ENCODE measurements around the gene GTSE1. TPM values are rescaled to one million over a fixed set of nuclear protein-coding genes. Genes with fewer than 3 reads are reported as not detected.

GTSE1 gene
- total RNA-seq, 1 experiment from 2014 or later: 42.6 TPM

DNA sequence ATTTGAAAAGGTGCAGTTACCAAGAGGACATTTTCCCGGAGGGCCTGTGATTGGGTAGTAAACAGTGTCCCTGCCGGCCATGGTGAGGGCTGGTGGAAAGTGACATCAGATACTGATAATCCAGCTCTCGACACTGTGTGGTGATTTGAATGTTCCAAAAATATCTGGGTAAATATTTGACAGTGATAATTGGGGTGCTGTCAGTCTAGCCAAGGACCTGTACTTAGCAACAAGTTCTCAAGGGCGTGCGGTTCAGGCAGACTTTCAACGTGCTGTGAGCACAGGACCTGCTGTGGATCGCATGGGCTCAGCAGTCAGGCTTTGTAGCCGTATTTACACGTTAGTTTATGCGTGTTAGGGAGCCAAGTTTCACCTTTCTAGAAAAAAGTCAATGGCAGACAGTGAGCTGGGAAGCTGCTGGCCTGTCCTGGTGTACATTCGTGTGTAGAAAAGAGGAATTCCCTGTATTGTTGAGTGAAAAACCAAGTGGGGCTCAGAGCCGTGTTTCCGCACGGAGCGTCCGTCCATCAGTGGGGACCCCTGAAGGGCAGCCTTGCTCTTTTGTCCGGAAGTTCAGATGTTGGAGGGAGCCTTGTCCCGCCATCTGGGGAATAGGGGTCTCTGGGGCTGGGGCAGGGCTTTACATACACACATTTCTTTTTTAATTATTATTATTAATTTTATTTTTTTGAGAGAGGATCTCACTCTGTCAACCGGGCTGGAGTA, 50.2 kb downstream of the GTSE1 start:
- no peak overlapping the region for H3K4me2 ChIP-seq (ENCODE audit: insufficient read depth, insufficient read length, low read length)
- H4K5ac ChIP-seq (ENCODE audit: insufficient read length, low read depth, low read length): peak overlapping the region; percentile 43
- H3K27me3 ChIP-seq (ENCODE audit: insufficient read depth, low read length): no peaks in the 10 kb centered on the region
- no peaks in the 10 kb centered on the region for H3K23me2 ChIP-seq (ENCODE audit: insufficient read length, low read depth, low read length, poor library complexity, severe bottlenecking)
- TF ChIP-seq, protein P1, sequence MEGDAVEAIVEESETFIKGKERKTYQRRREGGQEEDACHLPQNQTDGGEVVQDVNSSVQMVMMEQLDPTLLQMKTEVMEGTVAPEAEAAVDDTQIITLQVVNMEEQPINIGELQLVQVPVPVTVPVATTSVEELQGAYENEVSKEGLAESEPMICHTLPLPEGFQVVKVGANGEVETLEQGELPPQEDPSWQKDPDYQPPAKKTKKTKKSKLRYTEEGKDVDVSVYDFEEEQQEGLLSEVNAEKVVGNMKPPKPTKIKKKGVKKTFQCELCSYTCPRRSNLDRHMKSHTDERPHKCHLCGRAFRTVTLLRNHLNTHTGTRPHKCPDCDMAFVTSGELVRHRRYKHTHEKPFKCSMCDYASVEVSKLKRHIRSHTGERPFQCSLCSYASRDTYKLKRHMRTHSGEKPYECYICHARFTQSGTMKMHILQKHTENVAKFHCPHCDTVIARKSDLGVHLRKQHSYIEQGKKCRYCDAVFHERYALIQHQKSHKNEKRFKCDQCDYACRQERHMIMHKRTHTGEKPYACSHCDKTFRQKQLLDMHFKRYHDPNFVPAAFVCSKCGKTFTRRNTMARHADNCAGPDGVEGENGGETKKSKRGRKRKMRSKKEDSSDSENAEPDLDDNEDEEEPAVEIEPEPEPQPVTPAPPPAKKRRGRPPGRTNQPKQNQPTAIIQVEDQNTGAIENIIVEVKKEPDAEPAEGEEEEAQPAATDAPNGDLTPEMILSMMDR (conservative IDR thresholded peaks at IDR 0.05): no peak
- H3K9me3 ChIP-seq (ENCODE audit: control insufficient read depth, low read depth, low read length): no peaks in the 10 kb centered on the region
- no peak overlapping the region for H3K18ac ChIP-seq (ENCODE audit: insufficient read length, low read depth, low read length)
- no peak overlapping the region for H2AK5ac ChIP-seq (ENCODE audit: insufficient read length, low read length)
- no peak overlapping the region for H2AFZ ChIP-seq (ENCODE audit: low read length)
- no peak overlapping the region for H3K23ac ChIP-seq (ENCODE audit: insufficient read length, low read depth, low read length)
- no peaks in the 10 kb centered on the region for H3K79me1 ChIP-seq (ENCODE audit: insufficient read depth, low read depth, low read length, poor library complexity, severe bottlenecking)
- H2BK12ac ChIP-seq (ENCODE audit: insufficient read length, low read depth, low read length): no peak overlapping the region
- no peak overlapping the region for H2BK5ac ChIP-seq (ENCODE audit: insufficient read length, low read length)
- H3K56ac ChIP-seq (ENCODE audit: insufficient read length, low read depth, low read length): no peak overlapping the region
- Mint-ChIP-seq H3K27ac (no peak overlapping the region; a peak in 1 of 7 replicates), H3K9me3 (no peaks in the 10 kb centered on the region), H3K27me3 (ENCODE audit: low read depth) (no peaks in the 10 kb centered on the region), H3K4me1 (no peaks in the 10 kb centered on the region), H3K4me3 (no peak overlapping the region), H3K36me3 (ENCODE audit: insufficient read depth in 1 of 3, low read depth in 3 of 3) (peaks cover 31 to 96% (median 89%) of the 10 kb centered on the region in 3 experiments; a peak in 6 of 7 replicates)
- no peak overlapping the region for H3T11ph ChIP-seq (ENCODE audit: low read length)
- no peak for DNase-seq
- no peak overlapping the region for H3K9ac ChIP-seq (ENCODE audit: extremely low read depth, insufficient read length, low read length)
- H2BK20ac ChIP-seq (ENCODE audit: low read depth, low read length, poor library complexity, severe bottlenecking): no peak overlapping the region
- H4K91ac ChIP-seq (ENCODE audit: insufficient read length, low read depth, low read length): no peak overlapping the region
- no peaks in the 10 kb centered on the region for H3K4me1 ChIP-seq (ENCODE audit: insufficient read depth, low read length)
- H3K14ac ChIP-seq (ENCODE audit: insufficient read depth, low read length): no peak overlapping the region
- no peak overlapping the region for H4K8ac ChIP-seq (replicated peaks; ENCODE audit: insufficient read length, low read depth, low read length)
- no CpG with 5 or more reads among the region's 19 CpGs for whole genome bisulfite sequencing (ENCODE audit: extremely low coverage, insufficient read length, low lambda C conversion rate)
- H3K27ac ChIP-seq (ENCODE audit: insufficient read length, low read depth, low read length): no peak overlapping the region
- H4K20me1 ChIP-seq (ENCODE audit: control insufficient read depth, insufficient read depth, insufficient read length): peaks cover 5% of the 10 kb centered on the region
- H3K79me2 ChIP-seq (ENCODE audit: insufficient read depth, low read length): 0 out of 2 replicates have a peak, but pooled peaks cover 2% of the 10 kb centered on the region
- H2BK15ac ChIP-seq (ENCODE audit: low read depth, low read length): no peak overlapping the region
- no peak overlapping the region for H3K4ac ChIP-seq (ENCODE audit: low read depth, low read length)
- no peak overlapping the region for H2BK120ac ChIP-seq (ENCODE audit: low read depth, low read length, poor library complexity, severe bottlenecking)

Data from H9 (cell line).